GM19043 (cell line): Measurements from ENCODE around the gene SCAP.
A peak's percentile ranks its signal among the peaks of the same experiment; 100 is the strongest.
"Not testable (repeated sequence)": the region's sequence is repeated elsewhere in the genome, so short reads cannot be mapped to it uniquely, and the experiment has no call there.

ENCODE experiments used
- ATAC-seq: cut with Tn5 transposase; IDR thresholded peaks from one replicate; pipeline ENCODE4 v1.9.1; 2021; ENCODE audit warnings: low read depth; ENCODE audit not compliant: unreplicated experiment

Gene SCAP

GRCh38 chr3:47475570-47476329 lies at the start of gene SCAP:
SCAP (minus strand) TSS chr3:47475941; CDS start chr3:47442993, 32,948 bp downstream.
- peak; percentile 89 for ATAC-seq

- ATAC-seq = no peak
Measured at GRCh38 chr3:47523310-47524073, 47.8 kb upstream of the SCAP start.

- ATAC-seq = peak; percentile 53
Measured at GRCh38 chr3:47522082-47522987, 46.6 kb upstream of the SCAP start.

- no peak for ATAC-seq
Measured at GRCh38 chr3:47520756-47521155, 45.0 kb upstream of the SCAP start.

- no peak for ATAC-seq
Measured at GRCh38 chr3:47517937-47518336, 42.2 kb upstream of the SCAP start.

- ATAC-seq = no peak
Measured at GRCh38 chr3:47515864-47516319, 40.2 kb upstream of the SCAP start.

- no peak for ATAC-seq
Measured at GRCh38 chr3:47515100-47515499, 39.4 kb upstream of the SCAP start.

- ATAC-seq = peak; percentile 93
Measured at GRCh38 chr3:47513125-47513929, 37.6 kb upstream of the SCAP start, which contains the start of gene ELP6. ELP6 (minus strand) TSS chr3:47513712; CDS start chr3:47513590, 122 bp downstream.

GRCh38 chr3:47512416-47513124 lies 36.8 kb upstream of the SCAP start:
- ATAC-seq = no peak

GRCh38 chr3:47505267-47505666 lies 29.5 kb upstream of the SCAP start:
- not testable (repeated sequence) for ATAC-seq

GRCh38 chr3:47504113-47504512 lies 28.4 kb upstream of the SCAP start:
- no peak for ATAC-seq

- ATAC-seq = no peak
Measured at GRCh38 chr3:47503033-47503432, 27.3 kb upstream of the SCAP start.

GRCh38 chr3:47496892-47497291 lies 21.2 kb upstream of the SCAP start:
- no peak for ATAC-seq

GRCh38 chr3:47495886-47496285 lies 20.1 kb upstream of the SCAP start:
- ATAC-seq = no peak

GRCh38 chr3:47495111-47495510 lies 19.4 kb upstream of the SCAP start:
- no peak for ATAC-seq

- ATAC-seq = no peak
Measured at GRCh38 chr3:47491777-47492176, 16.0 kb upstream of the SCAP start.

- ATAC-seq = no peak
Measured at GRCh38 chr3:47491186-47491585, 15.4 kb upstream of the SCAP start.

GRCh38 chr3:47487265-47487664 lies 11.5 kb upstream of the SCAP start:
- ATAC-seq = no peak

- no peak for ATAC-seq
Measured at GRCh38 chr3:47485812-47486211, 10.1 kb upstream of the SCAP start.
